Caco-2 (cell line): ENCODE data around the gene HMMR. TPM values are rescaled to one million over a fixed set of nuclear protein-coding genes. Genes with fewer than 3 reads are reported as not detected.
A peak's percentile ranks its signal among the peaks of the same experiment; 100 is the strongest.
"Not testable (repeated sequence)": the region's sequence is repeated elsewhere in the genome, so short reads cannot be mapped to it uniquely, and the experiment has no call there.

Source experiments
- Bru-seq: library from RNA; stranded (reverse); fragments of 400-500 nt; gene quantifications from one replicate; lab custom pipeline; 2021; lab: Mats Ljungman, UMichigan
- BruChase-seq, 2 experiments: library from RNA; stranded (reverse); fragments of 400-500 nt; gene quantifications; one replicate each; lab custom pipeline; 2021; lab: Mats Ljungman, UMichigan
- BruUV-seq: library from RNA; stranded (reverse); fragments of 400-500 nt; replicated peaks from 2 replicates; lab custom pipeline; 2021; lab: Mats Ljungman, UMichigan
- CTCF ChIA-PET: fragments of 300-600 bp; sonication (Branson Sonifier 250); formaldehyde crosslinking; loops from one replicate; lab custom pipeline; 2022; ENCODE audit warnings: antibody characterized with exemption; lab: Charles Lee
- POLR2A ChIA-PET: fragments of 300-600 bp; sonication (Branson Sonifier 250); formaldehyde crosslinking; loops from one replicate; lab custom pipeline; 2022; ENCODE audit warnings: antibody characterized with exemption; lab: Charles Lee
- DNase-seq, 2 experiments: peaks; one replicate each; pipeline versions ENCODE4 v3.0.0 to v3.0.0-alpha.2; 2020 to 2022
- H3K27me3 ChIP-seq: replicated peaks from 2 replicates; pipeline ENCODE4 v1.6.0; 2011; ENCODE audit warnings: low read length; ENCODE audit not compliant: control insufficient read depth, insufficient read depth
- H3K36me3 ChIP-seq: 2 replicates; pipeline ENCODE4 v1.5.1; 2011; ENCODE audit warnings: low read length; ENCODE audit not compliant: control insufficient read depth, insufficient read depth
- H3K4me1 ChIP-seq: fragments of 250-450 bp; sonication (Bioruptor Pico); 2 replicates; pipeline ENCODE4 v1.5.1; 2020; ENCODE audit warnings: mild to moderate bottlenecking
- H3K4me3 ChIP-seq: 2 replicates; pipeline ENCODE4 v1.5.1; 2011; ENCODE audit warnings: low read depth, mild to moderate bottlenecking, control low read depth, low read length
- H3K9me3 ChIP-seq: fragments of 250-450 bp; sonication (Bioruptor Pico); 2 replicates; pipeline ENCODE4 v1.5.1; 2020; ENCODE audit warnings: mild to moderate bottlenecking, moderate library complexity
- H3K27ac Mint-ChIP-seq: one replicate; pipeline ENCODE4 v1.8.0; 2022; ENCODE audit warnings: mixed read lengths; ENCODE audit not compliant: unreplicated experiment
- H3K27me3 Mint-ChIP-seq: one replicate; pipeline ENCODE4 v1.8.0; 2022; ENCODE audit warnings: mixed read lengths; ENCODE audit not compliant: insufficient read depth, unreplicated experiment
- H3K36me3 Mint-ChIP-seq: one replicate; pipeline ENCODE4 v1.8.0; 2022; ENCODE audit warnings: mild to moderate bottlenecking, mixed read lengths; ENCODE audit not compliant: insufficient read depth, unreplicated experiment
- H3K4me1 Mint-ChIP-seq: one replicate; pipeline ENCODE4 v1.8.0; 2022; ENCODE audit warnings: low read depth, mixed read lengths; ENCODE audit not compliant: unreplicated experiment
- H3K4me3 Mint-ChIP-seq: one replicate; pipeline ENCODE4 v1.8.0; 2022; ENCODE audit warnings: mild to moderate bottlenecking, moderate library complexity, mixed read lengths; ENCODE audit not compliant: unreplicated experiment
- H3K9me3 Mint-ChIP-seq: one replicate; pipeline ENCODE4 v1.8.0; 2022; ENCODE audit warnings: mixed read lengths; ENCODE audit not compliant: unreplicated experiment
- intact Hi-C: fragments of 100-400 bp; cut with micrococcal nuclease; formaldehyde crosslinking; loops from one replicate; pipeline ENCODE4 v1.10.0; 2022; ENCODE audit not compliant: unreplicated experiment
- long read RNA-seq: library from polyadenylated mRNA; stranded (forward); transcript quantifications from one replicate; pipeline ENCODE4 v2.0.0, GENCODE V29; 2022
- total RNA-seq: library from RNA; stranded (reverse); gene quantifications from 2 replicates; pipeline ENCODE4 v1.2.3, GENCODE V29; 2022
- TF ChIP-seq, protein P1 (sequence below), 2 experiments: fragments of 200-600 bp in 1 of 2; IDR thresholded peaks; 1 replicate in 1 of 2; 2 replicates in 1 of 2; pipeline versions ENCODE4 v1.5.1 to v1.8.0; 2011 to 2022; ENCODE audit warnings: antibody characterized with exemption in 1 of 2, control low read depth in 1 of 2, inconsistent platforms in 1 of 2, low read depth in 1 of 2, low read length in 1 of 2, mild to moderate bottlenecking in 1 of 2, moderate library complexity in 1 of 2; ENCODE audit not compliant: insufficient read depth in 1 of 2, severe bottlenecking in 1 of 2, unreplicated experiment in 1 of 2

Gene HMMR, protein sequence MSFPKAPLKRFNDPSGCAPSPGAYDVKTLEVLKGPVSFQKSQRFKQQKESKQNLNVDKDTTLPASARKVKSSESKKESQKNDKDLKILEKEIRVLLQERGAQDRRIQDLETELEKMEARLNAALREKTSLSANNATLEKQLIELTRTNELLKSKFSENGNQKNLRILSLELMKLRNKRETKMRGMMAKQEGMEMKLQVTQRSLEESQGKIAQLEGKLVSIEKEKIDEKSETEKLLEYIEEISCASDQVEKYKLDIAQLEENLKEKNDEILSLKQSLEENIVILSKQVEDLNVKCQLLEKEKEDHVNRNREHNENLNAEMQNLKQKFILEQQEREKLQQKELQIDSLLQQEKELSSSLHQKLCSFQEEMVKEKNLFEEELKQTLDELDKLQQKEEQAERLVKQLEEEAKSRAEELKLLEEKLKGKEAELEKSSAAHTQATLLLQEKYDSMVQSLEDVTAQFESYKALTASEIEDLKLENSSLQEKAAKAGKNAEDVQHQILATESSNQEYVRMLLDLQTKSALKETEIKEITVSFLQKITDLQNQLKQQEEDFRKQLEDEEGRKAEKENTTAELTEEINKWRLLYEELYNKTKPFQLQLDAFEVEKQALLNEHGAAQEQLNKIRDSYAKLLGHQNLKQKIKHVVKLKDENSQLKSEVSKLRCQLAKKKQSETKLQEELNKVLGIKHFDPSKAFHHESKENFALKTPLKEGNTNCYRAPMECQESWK
- total RNA-seq (61.1 and 64.2 TPM in 2 replicates), Bru-seq, nascent RNA (percentile 84 among the genes with signal in this experiment), BruChase-seq, experiment 1, labeled RNA remaining after a 2-hour chase (percentile 83 among the genes with signal in this experiment), BruChase-seq, experiment 2, labeled RNA remaining after a 6-hour chase (percentile 86 among the genes with signal in this experiment)
- long read RNA-seq, transcript HMMR-203 (18 exons, 3,102 nt) = major isoform, 60 of 126 reads
- long read RNA-seq, transcript HMMR-201 (17 exons, 2,872 nt) = minor isoform, 31 of 126 reads
- long read RNA-seq, transcript HMMR-202 (18 exons, 2,988 nt) = minor isoform, 5 of 126 reads
- long read RNA-seq, partial matches to known transcripts = 11 of 126 reads
- long read RNA-seq, other reads (novel, unspliced or antisense) = 18 of 126 reads

GRCh38 chr5:163460562-163461171 lies at the start of gene HMMR:
TSS of gene HMMR (plus strand) at chr5:163460632. CDS start at chr5:163460693, 61 bp downstream.
- peak in 1 of 2 experiments; percentile 37 for DNase-seq
- Mint-ChIP-seq H3K4me1 (no peaks in the 10 kb centered on the region), H3K27me3 (no peaks in the 10 kb centered on the region), H3K9me3 (no peaks in the 10 kb centered on the region), H3K36me3 (peaks cover 51% of the 10 kb centered on the region), H3K4me3 (peak within 1 kb of the TSS; percentile 81), H3K27ac (peak within 1 kb of the TSS; percentile 100)
- Histone ChIP-seq H3K4me3 (peak within 1 kb of the TSS; percentile 84), H3K4me1 (peaks cover 8% of the 10 kb centered on the region; the same call in 1 of the 2 replicates), H3K27me3 (no peaks in the 10 kb centered on the region), H3K9me3 (no peaks in the 10 kb centered on the region), H3K36me3 (no peaks in the 10 kb centered on the region; the same call in 1 of the 2 replicates)
- ChIA-PET CTCF (interaction anchor here (0.6 to 2.4 kb wide), 5 partner anchors 23 to 104 kb away, joined by 3 to 9 read pairs (median 4); partner anchors contain the start of genes CCNG1 and MAT2B), POLR2A (interaction anchor here (0.6 to 4.4 kb wide), 11 partner anchors 17 to 1161 kb away, joined by 3 to 120 read pairs (median 8); partner anchors contain the start of genes CCNG1 and MAT2B)
- intact Hi-C loops = loop anchor here (1.0 kb wide), 2 partner anchors 23 to 45 kb away; partner anchors contain the start of genes CCNG1 and MAT2B
- TF ChIP-seq, protein P1, sequence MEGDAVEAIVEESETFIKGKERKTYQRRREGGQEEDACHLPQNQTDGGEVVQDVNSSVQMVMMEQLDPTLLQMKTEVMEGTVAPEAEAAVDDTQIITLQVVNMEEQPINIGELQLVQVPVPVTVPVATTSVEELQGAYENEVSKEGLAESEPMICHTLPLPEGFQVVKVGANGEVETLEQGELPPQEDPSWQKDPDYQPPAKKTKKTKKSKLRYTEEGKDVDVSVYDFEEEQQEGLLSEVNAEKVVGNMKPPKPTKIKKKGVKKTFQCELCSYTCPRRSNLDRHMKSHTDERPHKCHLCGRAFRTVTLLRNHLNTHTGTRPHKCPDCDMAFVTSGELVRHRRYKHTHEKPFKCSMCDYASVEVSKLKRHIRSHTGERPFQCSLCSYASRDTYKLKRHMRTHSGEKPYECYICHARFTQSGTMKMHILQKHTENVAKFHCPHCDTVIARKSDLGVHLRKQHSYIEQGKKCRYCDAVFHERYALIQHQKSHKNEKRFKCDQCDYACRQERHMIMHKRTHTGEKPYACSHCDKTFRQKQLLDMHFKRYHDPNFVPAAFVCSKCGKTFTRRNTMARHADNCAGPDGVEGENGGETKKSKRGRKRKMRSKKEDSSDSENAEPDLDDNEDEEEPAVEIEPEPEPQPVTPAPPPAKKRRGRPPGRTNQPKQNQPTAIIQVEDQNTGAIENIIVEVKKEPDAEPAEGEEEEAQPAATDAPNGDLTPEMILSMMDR (IDR thresholded peaks at IDR 0.05; ENCODE audit: insufficient read depth in 1 of 2, low read depth in 1 of 2, low read length in 1 of 2, severe bottlenecking in 1 of 2, unreplicated experiment in 1 of 2) = no peak
- TSS peak; percentile 91 for BruUV-seq

DNA sequence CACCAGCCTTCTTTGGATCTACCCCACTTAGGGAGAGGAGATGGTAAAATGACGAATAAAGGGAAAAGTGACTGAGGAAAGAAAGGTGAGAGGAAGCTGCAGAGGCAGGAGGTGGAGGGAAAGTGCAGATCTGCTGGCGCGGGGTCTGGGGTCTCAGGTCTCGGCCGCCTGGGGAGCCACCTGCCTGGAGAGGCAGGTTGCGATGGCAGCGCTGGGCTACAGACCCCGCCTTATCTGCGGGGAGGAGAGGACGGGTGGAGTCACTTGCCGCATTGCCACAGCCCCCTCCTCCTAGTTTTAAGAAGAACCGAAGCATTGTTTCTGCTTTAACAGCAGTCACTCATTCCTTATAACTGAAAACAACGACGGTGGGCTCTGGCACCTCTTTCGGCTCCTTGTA lies 44.8 kb upstream of the HMMR start:
- POLR2A ChIA-PET, BruUV-seq, H3K36me3 ChIP-seq, H3K4me3 Mint-ChIP-seq, DNase-seq, CTCF ChIA-PET, H3K9me3 Mint-ChIP-seq, intact Hi-C loops, H3K27ac Mint-ChIP-seq, H3K9me3 ChIP-seq, H3K4me3 ChIP-seq, H3K4me1 ChIP-seq, H3K27me3 Mint-ChIP-seq, H3K4me1 Mint-ChIP-seq, H3K36me3 Mint-ChIP-seq, H3K27me3 ChIP-seq: not testable (repeated sequence)

GRCh38 chr5:163424836-163425235 lies 35.6 kb upstream of the HMMR start:
- intact Hi-C loops = no loop called here

GRCh38 chr5:163426128-163426527 lies 34.3 kb upstream of the HMMR start:
- H3K9me3 Mint-ChIP-seq, H3K9me3 ChIP-seq, BruUV-seq, H3K27me3 ChIP-seq, H3K4me1 Mint-ChIP-seq, CTCF ChIA-PET, H3K36me3 Mint-ChIP-seq, H3K4me3 ChIP-seq, H3K4me1 ChIP-seq, H3K27me3 Mint-ChIP-seq, H3K36me3 ChIP-seq, POLR2A ChIA-PET, intact Hi-C loops, DNase-seq, H3K27ac Mint-ChIP-seq, H3K4me3 Mint-ChIP-seq: not testable (repeated sequence)

More at GRCh38 chr5:163424836-163425235, 35.6 kb upstream of the HMMR start:
- BruUV-seq = no TSS peak
- no peak for DNase-seq
- ChIA-PET POLR2A (no interaction called here), CTCF (no interaction called here)
- peaks cover 9% of the 10 kb centered on the region for H3K9me3 Mint-ChIP-seq
- no peaks in the 10 kb centered on the region for H3K4me1 Mint-ChIP-seq
- no peak overlapping the region for H3K4me3 Mint-ChIP-seq
- Histone ChIP-seq H3K27me3 (no peaks in the 10 kb centered on the region), H3K9me3 (no peaks in the 10 kb centered on the region), H3K4me1 (no peaks in the 10 kb centered on the region), H3K4me3 (no peak overlapping the region), H3K36me3 (no peaks in the 10 kb centered on the region)
- TF ChIP-seq, protein P1 (IDR thresholded peaks at IDR 0.05; ENCODE audit: insufficient read depth in 1 of 2, low read depth in 1 of 2, low read length in 1 of 2, severe bottlenecking in 1 of 2, unreplicated experiment in 1 of 2) = no peak
- no peak overlapping the region for H3K27ac Mint-ChIP-seq
- H3K27me3 Mint-ChIP-seq = no peaks in the 10 kb centered on the region
- no peaks in the 10 kb centered on the region for H3K36me3 Mint-ChIP-seq
